HCT116 (cell line): Measurements from ENCODE around the gene CATSPERE. TPM values are rescaled to one million over a fixed set of nuclear protein-coding genes. Genes with fewer than 3 reads are reported as not detected.

Source experiments
- ATAC-seq: fragments of 200-7000 bp; cut with Tn5 transposase; 2 replicates; pipeline ENCODE4 v1.9.1; 2020; ENCODE audit warnings: mild to moderate bottlenecking, moderate library complexity
- BruUV-seq: library from RNA; stranded (reverse); fragments of 400-500 nt; replicated peaks from 2 replicates; lab custom pipeline; 2021; lab: Mats Ljungman, UMichigan
- CTCF ChIA-PET: fragments of 300-600 bp; sonication (Branson Sonifier 250); formaldehyde crosslinking; loops from one replicate; lab custom pipeline; 2021; ENCODE audit warnings: antibody characterized with exemption; lab: Charles Lee
- POLR2A ChIA-PET: fragments of 300-600, 350-600 bp; sonication (Branson Sonifier 250); formaldehyde crosslinking; loops from one replicate; lab custom pipeline; 2021; ENCODE audit warnings: antibody characterized with exemption; lab: Charles Lee
- RAD21 ChIA-PET, 2 experiments: fragments of 300-600 bp; sonication (Branson Sonifier 250); formaldehyde crosslinking; loops; one replicate each; lab custom pipeline; 2023; ENCODE audit warnings: low total read pairs in 2 of 2; ENCODE audit not compliant: uncharacterized antibody in 2 of 2, unreplicated experiment in 2 of 2, low non-redundant PET in 1 of 2; lab: Charles Lee
- DNase-seq: peaks from one replicate; pipeline ENCODE4 v3.0.0-alpha.2; 2010; ENCODE audit warnings: low read depth, low spot score
- H2AFZ ChIP-seq: fragments of 200-600 bp; shearing (Covaris generic), sonication (generic); 2 replicates; pipeline ENCODE4 v1.6.1; 2017; ENCODE audit warnings: low read depth, mixed run types, mixed read lengths, antibody characterized with exemption, low read length; ENCODE audit not compliant: poor library complexity, severe bottlenecking
- H3K27ac ChIP-seq: 2 replicates; pipeline ENCODE4 v1.5.1; 2012; ENCODE audit warnings: low read depth, low read length
- H3K27me3 ChIP-seq: fragments of 200-600 bp; sonication (generic); 2 replicates; pipeline ENCODE4 v1.6.1; 2016; ENCODE audit warnings: mixed run types, low read length, mixed read lengths; ENCODE audit not compliant: insufficient read depth
- H3K36me3 ChIP-seq, 2 experiments: fragments of 200-500 bp in 1 of 2; fragments of 200-600 bp in 1 of 2; sonication (Bioruptor generic) in 1 of 2; sonication (generic) in 1 of 2; 2 replicates each; pipeline versions ENCODE4 v1.5.1 to v1.6.1; 2014 to 2016; ENCODE audit warnings: low read length in 2 of 2, inconsistent platforms in 1 of 2, mixed read lengths in 1 of 2, mixed run types in 1 of 2; ENCODE audit not compliant: insufficient read depth in 2 of 2, control insufficient read depth in 1 of 2
- H3K4me1 ChIP-seq, 2 experiments: fragments of 200-600 bp in 1 of 2; sonication (generic) in 1 of 2; 2 replicates each; pipeline versions ENCODE4 v1.5.1 to v1.6.1; 2012 to 2017; ENCODE audit warnings: low read length in 2 of 2, inconsistent platforms in 1 of 2, mild to moderate bottlenecking in 1 of 2, mixed read lengths in 1 of 2, mixed run types in 1 of 2, moderate library complexity in 1 of 2; ENCODE audit not compliant: insufficient read depth in 2 of 2, control insufficient read depth in 1 of 2
- H3K4me2 ChIP-seq: fragments of 200-600 bp; sonication (generic); 2 replicates; pipeline ENCODE4 v1.6.1; 2017; ENCODE audit warnings: mixed run types, low read length, mixed read lengths
- H3K4me3 ChIP-seq, 2 experiments: fragments of 200-600 bp in 1 of 2; sonication (generic) in 1 of 2; replicated peaks in 1 of 2; 2 replicates each; pipeline ENCODE4 v1.5.1; 2011 to 2016; ENCODE audit warnings: low read length in 2 of 2, control low read depth in 1 of 2, low read depth in 1 of 2, mild to moderate bottlenecking in 1 of 2, mixed read lengths in 1 of 2, mixed run types in 1 of 2
- H3K79me2 ChIP-seq: fragments of 200-600 bp; sonication (generic); 2 replicates; pipeline ENCODE4 v1.6.1; 2017; ENCODE audit warnings: mild to moderate bottlenecking, mixed run types, low read length, moderate library complexity, mixed read lengths; ENCODE audit not compliant: insufficient read depth
- H3K9ac ChIP-seq: fragments of 200-600 bp; sonication (generic); 2 replicates; pipeline ENCODE4 v1.6.1; 2016; ENCODE audit warnings: low read length, mixed read lengths
- H3K9me2 ChIP-seq: fragments of 200-600 bp; sonication (generic), shearing (Covaris generic); 2 replicates; pipeline ENCODE4 v1.6.1; 2017; ENCODE audit warnings: mixed run types, mild to moderate bottlenecking, moderate library complexity; ENCODE audit not compliant: insufficient read depth
- H3K9me3 ChIP-seq, 2 experiments: fragments of 200-500 bp in 1 of 2; fragments of 200-600 bp in 1 of 2; sonication (Bioruptor generic) in 1 of 2; sonication (generic) in 1 of 2; 2 replicates each; pipeline ENCODE4 v1.6.1; 2014 to 2017; ENCODE audit warnings: low read length in 2 of 2, mixed read lengths in 2 of 2, inconsistent platforms in 1 of 2, low read depth in 1 of 2, mild to moderate bottlenecking in 1 of 2, mixed run types in 1 of 2, moderate library complexity in 1 of 2; ENCODE audit not compliant: control insufficient read depth in 1 of 2, insufficient read depth in 1 of 2
- H4K20me1 ChIP-seq: fragments of 200-600 bp; sonication (generic), shearing (Covaris generic); 2 replicates; pipeline ENCODE4 v1.6.1; 2017; ENCODE audit warnings: mixed run types, mild to moderate bottlenecking, moderate library complexity; ENCODE audit not compliant: insufficient read depth
- CTCF ChIP-seq, 3 experiments: fragments of 200-600 bp in 1 of 3; sonication (generic) in 1 of 3; IDR thresholded peaks in 2 of 3; conservative IDR thresholded peaks in 1 of 3; 2 replicates each; pipeline ENCODE4 v1.5.1; 2012 to 2017; ENCODE audit warnings: low read depth in 2 of 3, low read length in 2 of 3, antibody characterized with exemption in 1 of 3, borderline replicate concordance in 1 of 3, control low read depth in 1 of 3, mild to moderate bottlenecking in 1 of 3, mixed read lengths in 1 of 3, mixed run types in 1 of 3, moderate library complexity in 1 of 3; ENCODE audit not compliant: insufficient read depth in 1 of 3
- EGR1 ChIP-seq: IDR thresholded peaks from 2 replicates; pipeline ENCODE4 v1.6.1; 2012; ENCODE audit warnings: low read depth
- EZH2 ChIP-seq: fragments of 200-600 bp; sonication (generic); IDR thresholded peaks from 2 replicates; pipeline ENCODE4 v1.6.1; 2017; ENCODE audit warnings: antibody characterized with exemption, mixed run types
- FOSL1 ChIP-seq: IDR thresholded peaks from 2 replicates; pipeline ENCODE4 v1.6.1; 2012; ENCODE audit warnings: low read depth
- JUND ChIP-seq: IDR thresholded peaks from 2 replicates; pipeline ENCODE4 v1.6.1; 2012
- MAX ChIP-seq: IDR thresholded peaks from 2 replicates; pipeline ENCODE4 v1.6.1; 2012
- POLR2AphosphoS5 ChIP-seq: IDR thresholded peaks from 2 replicates; pipeline ENCODE4 v1.6.1; 2011; ENCODE audit warnings: mild to moderate bottlenecking, low read depth, low read length, moderate library complexity
- SIN3A ChIP-seq: IDR thresholded peaks from 2 replicates; pipeline ENCODE4 v1.6.1; 2012; ENCODE audit warnings: low read depth
- SP1 ChIP-seq: IDR thresholded peaks from 2 replicates; pipeline ENCODE4 v1.6.1; 2012; ENCODE audit warnings: low read depth
- TCF7L2 ChIP-seq: IDR thresholded peaks from 2 replicates; pipeline ENCODE4 v1.7.0; 2011; ENCODE audit warnings: borderline replicate concordance, inconsistent platforms; ENCODE audit not compliant: insufficient read depth, insufficient read length; ENCODE audit errors: extremely low read depth
- ZFX ChIP-seq: fragments of 450-650 bp; IDR thresholded peaks from 2 replicates; pipeline ENCODE4 v1.6.1; 2017
- ZNF274 ChIP-seq: fragments of 200-500 bp; sonication (Bioruptor generic); IDR thresholded peaks from 2 replicates; pipeline ENCODE4 v1.6.1; 2014; ENCODE audit warnings: mild to moderate bottlenecking, low read depth, low read length, inconsistent platforms
- intact Hi-C: fragments of 100-400 bp; cut with micrococcal nuclease; formaldehyde crosslinking; loops from 2 replicates; pipeline ENCODE4 v1.10.0; 2022
- total RNA-seq: library from RNA; stranded (reverse); gene quantifications from one replicate; pipeline ENCODE4 v1.2.1, GENCODE V29; 2021; ENCODE audit not compliant: unreplicated experiment
- TF ChIP-seq, protein P1 (sequence below): IDR thresholded peaks from 2 replicates; pipeline ENCODE4 v1.6.1; 2011; ENCODE audit warnings: mild to moderate bottlenecking, low read length, moderate library complexity; ENCODE audit not compliant: insufficient replicate concordance; ENCODE audit errors: extremely low read depth

CATSPERE gene
- total RNA-seq, 1 experiment from 2014 or later: 0.34 TPM

- Histone ChIP-seq H3K4me3 (no peak overlapping the region), H3K4me1 (no peaks in the 10 kb centered on the region), H3K79me2 (no peaks in the 10 kb centered on the region), H3K4me2 (no peak overlapping the region), H3K27ac (no peak overlapping the region), H3K9me3 (no peaks in the 10 kb centered on the region), H3K27me3 (no peaks in the 10 kb centered on the region), H3K9ac (no peak overlapping the region), H3K36me3 (no peaks in the 10 kb centered on the region), H2AFZ (no peak overlapping the region), H4K20me1 (no peaks in the 10 kb centered on the region), H3K9me2 (no peaks in the 10 kb centered on the region)
- DNase-seq (no peak), ATAC-seq (no peak)
- no TSS peak for BruUV-seq
- CTCF ChIA-PET: interaction anchor here (0.7 kb wide), 1 partner anchor 574 kb away, joined by 3 read pairs; no protein-coding TSS in a partner anchor
- TF ChIP-seq EZH2 (no peak), SP1 (no peak), EGR1 (no peak), JUND (no peak), FOSL1 (no peak), SIN3A (no peak), ZNF274 (no peak), TCF7L2 (no peak), POLR2AphosphoS5 (no peak), ZFX (no peak), MAX (no peak), CTCF (IDR thresholded peaks at IDR 0.05 in 2 of 3, conservative IDR thresholded peaks at IDR 0.05 in 1 of 3; ENCODE audit: borderline replicate concordance in 1 of 3, insufficient read depth in 1 of 3, low read depth in 2 of 3, low read length in 2 of 3) (no peak)
- TF ChIP-seq, protein P1, sequence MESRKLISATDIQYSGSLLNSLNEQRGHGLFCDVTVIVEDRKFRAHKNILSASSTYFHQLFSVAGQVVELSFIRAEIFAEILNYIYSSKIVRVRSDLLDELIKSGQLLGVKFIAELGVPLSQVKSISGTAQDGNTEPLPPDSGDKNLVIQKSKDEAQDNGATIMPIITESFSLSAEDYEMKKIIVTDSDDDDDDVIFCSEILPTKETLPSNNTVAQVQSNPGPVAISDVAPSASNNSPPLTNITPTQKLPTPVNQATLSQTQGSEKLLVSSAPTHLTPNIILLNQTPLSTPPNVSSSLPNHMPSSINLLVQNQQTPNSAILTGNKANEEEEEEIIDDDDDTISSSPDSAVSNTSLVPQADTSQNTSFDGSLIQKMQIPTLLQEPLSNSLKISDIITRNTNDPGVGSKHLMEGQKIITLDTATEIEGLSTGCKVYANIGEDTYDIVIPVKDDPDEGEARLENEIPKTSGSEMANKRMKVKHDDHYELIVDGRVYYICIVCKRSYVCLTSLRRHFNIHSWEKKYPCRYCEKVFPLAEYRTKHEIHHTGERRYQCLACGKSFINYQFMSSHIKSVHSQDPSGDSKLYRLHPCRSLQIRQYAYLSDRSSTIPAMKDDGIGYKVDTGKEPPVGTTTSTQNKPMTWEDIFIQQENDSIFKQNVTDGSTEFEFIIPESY: no peak
- RAD21 ChIA-PET: no interaction called here
- POLR2A ChIA-PET: no interaction called here
- intact Hi-C loops: no loop called here
Observed at GRCh38 chr1:244614113-244614836, 153.2 kb downstream of the CATSPERE start.
